OCI-LY3 (cell line): Measurements from ENCODE around the gene P2RX7.

Source experiments
- EZH2phosphoT487 ChIP-seq: fragments of 200-600 bp; shearing (Covaris generic); IDR thresholded peaks from 2 replicates; pipeline ENCODE4 v1.6.1; 2018; ENCODE audit warnings: antibody characterized with exemption, mixed run types, low read depth
- TF ChIP-seq, protein P1 (sequence below): fragments of 200-600, 300-600 bp; sonication (generic); IDR thresholded peaks from 2 replicates; pipeline ENCODE4 v1.5.1; 2014; ENCODE audit warnings: antibody characterized with exemption, low read length, low read depth

DNA sequence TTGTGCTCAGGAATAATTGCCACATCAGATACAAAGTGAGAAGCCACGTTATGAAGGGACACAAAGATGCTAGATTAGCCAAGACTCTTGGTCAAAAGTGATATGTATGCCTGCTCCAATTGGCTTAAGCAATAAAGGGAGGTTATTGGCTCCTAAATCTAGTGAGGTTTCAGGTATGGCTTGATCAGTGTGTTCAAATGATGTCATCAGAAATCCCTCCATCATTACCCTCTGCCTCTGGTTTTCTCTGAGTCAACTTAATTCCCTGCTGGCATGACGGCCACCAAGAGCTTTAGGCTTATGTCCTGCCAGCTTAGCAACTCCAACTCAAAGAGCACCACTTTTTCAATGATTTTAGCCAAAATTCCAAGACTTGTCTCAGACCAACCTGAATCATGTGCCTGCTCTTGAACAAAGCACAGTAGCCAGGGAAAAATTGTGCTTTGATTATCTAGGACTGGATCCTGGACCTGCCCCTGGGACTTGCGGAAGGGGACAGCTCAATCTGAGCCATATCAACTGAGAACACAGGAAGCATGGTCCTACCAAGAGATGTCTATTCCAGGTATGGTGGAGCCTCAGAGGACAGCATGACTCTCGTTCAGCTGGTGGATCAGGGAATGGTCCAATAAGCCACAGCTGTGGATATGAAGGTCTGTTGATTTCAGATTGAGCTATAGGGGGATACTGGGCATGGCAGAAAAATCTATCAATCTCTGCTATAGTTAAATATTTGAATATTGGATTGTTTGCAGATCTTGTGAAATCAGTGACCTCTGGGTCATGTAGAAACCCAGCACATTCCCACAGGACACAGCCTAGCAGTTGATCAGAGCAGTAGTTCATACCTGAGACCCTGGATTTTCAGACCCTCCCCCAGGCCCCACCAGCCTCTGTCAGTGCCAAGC lies 16.1 kb upstream of the P2RX7 start:
- TF ChIP-seq, protein P1, sequence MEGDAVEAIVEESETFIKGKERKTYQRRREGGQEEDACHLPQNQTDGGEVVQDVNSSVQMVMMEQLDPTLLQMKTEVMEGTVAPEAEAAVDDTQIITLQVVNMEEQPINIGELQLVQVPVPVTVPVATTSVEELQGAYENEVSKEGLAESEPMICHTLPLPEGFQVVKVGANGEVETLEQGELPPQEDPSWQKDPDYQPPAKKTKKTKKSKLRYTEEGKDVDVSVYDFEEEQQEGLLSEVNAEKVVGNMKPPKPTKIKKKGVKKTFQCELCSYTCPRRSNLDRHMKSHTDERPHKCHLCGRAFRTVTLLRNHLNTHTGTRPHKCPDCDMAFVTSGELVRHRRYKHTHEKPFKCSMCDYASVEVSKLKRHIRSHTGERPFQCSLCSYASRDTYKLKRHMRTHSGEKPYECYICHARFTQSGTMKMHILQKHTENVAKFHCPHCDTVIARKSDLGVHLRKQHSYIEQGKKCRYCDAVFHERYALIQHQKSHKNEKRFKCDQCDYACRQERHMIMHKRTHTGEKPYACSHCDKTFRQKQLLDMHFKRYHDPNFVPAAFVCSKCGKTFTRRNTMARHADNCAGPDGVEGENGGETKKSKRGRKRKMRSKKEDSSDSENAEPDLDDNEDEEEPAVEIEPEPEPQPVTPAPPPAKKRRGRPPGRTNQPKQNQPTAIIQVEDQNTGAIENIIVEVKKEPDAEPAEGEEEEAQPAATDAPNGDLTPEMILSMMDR, result no peak
- TF ChIP-seq EZH2phosphoT487, result no peak
